ENCODE results near the gene RAB30.

RAB30 gene, protein sequence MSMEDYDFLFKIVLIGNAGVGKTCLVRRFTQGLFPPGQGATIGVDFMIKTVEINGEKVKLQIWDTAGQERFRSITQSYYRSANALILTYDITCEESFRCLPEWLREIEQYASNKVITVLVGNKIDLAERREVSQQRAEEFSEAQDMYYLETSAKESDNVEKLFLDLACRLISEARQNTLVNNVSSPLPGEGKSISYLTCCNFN

DNA sequence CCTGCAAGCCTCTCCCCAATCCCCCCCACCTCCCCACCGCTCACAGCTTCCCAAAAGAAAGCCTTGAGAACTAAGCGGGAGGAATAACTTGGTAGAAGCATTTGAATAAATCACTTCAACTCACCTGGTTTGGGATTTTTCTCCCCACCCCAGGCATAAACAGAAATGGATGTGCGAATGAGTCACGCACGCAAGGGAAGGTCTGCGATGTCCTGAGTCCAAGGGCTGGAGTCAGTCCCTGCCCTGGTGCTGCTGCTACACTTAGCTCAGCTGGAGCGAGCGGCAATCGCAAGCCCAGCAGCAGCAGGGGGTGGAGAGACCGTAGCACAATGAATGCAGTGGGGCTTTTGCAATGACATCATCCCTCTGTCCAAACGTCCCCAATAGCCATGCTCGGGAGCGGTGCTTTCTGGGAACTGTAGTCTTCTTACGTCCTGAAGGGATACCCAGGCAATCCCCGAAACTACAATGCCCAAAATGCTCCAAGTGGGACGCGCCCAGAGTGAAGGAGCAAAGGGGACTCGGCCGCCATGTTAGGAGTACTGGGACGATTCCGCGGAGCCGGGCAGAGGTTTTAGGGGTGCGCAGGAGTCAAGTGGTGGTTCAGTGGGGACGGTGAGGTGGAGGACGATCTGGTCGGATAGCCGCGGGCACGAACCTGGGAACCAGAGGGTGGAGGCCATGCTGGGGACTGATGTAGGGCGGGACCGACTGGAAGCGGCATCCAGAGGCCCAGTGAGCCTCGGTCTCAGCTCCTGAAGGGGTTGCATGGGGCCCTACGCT, at the start of gene RAB30:
TSS of gene RAB30 (minus strand) at position 331 of the 783 bp plus-strand sequence. CDS start 74,581 bp downstream, outside the sequence.
- DNase-seq (ENCODE audit: low read depth), result peak; percentile 99

DNA sequence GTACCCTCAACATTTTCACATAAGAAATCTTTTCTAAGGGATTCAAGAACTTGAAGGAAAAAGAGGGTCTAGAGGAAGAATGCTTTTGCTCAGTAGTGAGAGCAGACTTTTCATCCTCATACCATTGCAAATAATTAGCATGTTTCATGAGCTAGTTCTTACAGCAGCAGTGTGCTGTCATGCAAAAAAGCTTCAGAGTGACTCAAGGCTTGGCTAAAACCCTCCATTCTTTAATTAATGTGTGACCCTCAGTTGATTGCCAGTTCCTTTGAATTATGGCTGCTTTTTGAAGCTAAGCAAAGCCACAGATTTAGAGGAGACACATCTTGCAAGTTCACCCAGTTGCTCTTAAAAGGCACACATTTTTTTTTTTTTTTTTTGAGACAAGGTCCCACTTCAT, 48.6 kb upstream of the RAB30 start:
- DNase-seq (ENCODE audit: low read depth), result no peak

DNA sequence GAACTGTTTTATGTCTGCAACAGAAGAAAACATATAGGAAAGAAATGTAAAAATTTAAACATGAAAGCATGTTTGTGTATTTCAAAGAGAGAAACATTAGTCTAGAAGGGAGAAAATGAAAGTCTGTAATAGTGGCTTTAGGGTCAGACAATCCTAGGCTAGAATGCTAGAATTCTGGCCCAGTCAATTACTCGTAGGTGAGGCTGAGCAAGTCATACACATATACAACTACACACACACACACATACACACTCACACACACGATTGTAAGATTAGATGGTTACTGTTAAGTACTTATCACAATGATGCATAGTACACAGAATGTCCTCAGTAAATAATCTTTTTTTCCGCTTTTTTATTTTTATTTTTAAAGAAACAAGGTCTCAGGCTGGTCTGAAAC, 47.5 kb upstream of the RAB30 start:
- DNase-seq (ENCODE audit: low read depth), result no peak

DNA sequence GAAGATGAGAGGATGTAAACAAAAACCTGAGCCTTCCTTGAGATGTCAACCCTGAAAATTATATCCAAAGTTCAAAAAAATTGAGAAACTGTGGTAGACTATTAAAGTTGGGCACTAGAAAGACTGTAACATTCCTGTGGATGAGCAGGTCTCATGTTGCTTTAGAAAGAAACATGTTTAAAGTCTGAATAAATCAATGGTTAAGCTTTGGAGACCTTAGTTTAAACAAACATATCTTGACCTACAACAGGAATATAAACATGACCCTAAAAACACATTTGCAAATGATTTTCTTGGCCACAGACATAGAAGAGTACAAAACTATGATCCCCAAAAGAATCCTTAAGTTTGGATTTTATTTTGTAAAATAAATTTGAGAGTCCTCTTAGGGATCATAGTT, 47.1 kb upstream of the RAB30 start:
- DNase-seq (ENCODE audit: low read depth), result no peak

DNA sequence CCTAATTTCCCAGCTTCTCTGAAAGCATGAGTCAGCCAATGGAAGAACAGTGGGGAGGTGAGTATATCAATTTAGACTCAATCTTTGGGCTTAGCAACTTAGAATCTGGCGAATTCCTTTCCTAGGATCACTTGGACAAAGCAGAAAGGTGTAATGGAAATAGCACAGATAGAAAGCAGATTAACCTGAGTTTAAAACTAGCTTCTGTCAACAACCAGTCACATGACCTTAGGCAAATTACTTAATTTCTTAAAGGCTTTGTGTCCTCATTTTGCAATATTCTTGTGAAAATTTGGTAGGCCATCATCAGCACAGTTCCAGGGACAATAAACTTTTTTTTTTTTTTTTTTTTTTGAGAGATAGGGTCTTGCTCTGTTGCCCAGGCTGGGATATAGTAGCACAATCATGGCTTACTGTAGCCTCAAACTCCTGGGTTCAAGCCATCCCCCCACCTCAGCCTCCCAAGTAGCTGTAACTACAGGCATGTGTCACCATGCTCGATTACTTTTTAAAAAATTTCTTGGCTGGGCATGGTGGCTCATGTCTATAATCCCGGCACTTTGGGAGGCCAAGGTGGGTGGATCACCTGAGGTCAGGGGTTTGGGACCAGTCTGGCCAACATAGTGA, 44.4 kb upstream of the RAB30 start:
- DNase-seq (ENCODE audit: low read depth), result no peak

DNA sequence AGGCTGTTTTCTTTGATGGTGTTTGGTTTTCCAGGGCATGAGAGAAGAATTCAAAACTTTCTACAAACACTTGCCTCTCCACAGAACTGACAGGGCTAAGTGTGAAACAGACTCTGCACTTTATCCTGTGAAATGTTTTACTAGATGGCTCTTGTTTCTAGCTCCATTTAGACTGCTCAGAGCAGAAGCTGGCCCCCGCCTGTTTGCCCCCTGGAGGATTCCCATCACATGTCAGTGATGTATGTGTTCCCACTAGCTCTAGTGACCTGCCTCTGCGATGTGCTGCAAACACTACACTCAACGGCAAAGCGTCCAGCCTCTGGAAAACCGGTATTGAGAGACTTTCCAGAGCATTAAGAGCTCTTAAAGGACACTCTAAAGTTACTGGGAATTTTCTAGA, 43.9 kb upstream of the RAB30 start:
- DNase-seq (ENCODE audit: low read depth), result no peak

DNA sequence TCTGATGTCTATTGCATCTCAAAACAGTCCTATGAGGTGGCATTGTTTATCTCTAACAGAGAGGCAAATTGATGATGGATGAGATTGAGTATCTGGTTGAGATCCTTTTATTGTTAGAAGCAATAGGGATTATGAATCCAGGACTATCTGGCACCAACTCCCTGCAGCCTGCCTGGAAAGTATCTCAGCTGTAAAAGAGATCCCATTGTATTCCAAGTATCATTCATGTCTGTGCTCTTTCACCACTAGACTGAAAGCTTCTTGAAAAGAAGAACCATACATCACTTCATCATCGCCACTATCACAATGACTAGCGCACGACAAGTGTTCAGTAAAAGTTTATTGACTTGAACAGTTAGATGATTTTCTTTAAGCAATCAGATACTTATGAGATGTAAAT, 43.3 kb upstream of the RAB30 start:
- DNase-seq (ENCODE audit: low read depth), result no peak

DNA sequence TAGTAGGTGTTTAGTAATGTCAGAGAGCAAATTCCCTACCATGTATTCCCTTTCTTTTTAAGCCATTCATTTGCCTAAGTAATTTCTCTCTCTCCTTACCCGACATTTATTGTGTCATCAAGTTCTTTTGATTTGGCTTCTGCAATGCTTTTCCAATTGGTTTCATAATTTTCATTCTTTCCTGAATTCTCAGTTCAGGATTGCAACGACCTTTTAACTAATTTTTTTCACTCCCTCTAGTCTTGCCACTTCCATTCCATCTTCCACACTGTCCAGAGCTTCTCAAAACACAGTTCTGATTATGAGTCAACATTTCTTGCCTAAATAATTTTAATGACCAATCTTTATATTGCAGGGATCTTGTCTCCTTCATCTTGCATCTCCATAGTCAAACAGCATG, 41.2 kb upstream of the RAB30 start:
- DNase-seq (ENCODE audit: low read depth), result no peak

DNA sequence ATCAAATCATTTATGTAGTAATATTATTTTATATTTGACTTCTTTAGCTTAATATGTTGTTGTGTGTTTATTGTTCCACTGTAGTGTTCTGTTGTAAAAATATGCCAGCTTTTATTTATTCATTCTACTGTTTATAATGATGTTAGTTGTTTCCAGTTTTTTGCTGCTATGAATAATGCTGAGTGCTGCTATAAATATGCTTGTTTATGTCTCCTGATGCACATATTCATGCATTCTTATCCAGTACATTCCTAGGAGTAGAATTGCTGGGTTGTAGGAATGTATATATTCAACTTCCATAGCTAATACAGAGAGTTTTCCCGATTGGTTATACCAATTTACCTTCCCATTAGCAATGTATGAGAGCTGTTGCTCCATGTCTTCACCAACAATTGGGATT, 33.5 kb upstream of the RAB30 start:
- DNase-seq (ENCODE audit: low read depth), result no peak

DNA sequence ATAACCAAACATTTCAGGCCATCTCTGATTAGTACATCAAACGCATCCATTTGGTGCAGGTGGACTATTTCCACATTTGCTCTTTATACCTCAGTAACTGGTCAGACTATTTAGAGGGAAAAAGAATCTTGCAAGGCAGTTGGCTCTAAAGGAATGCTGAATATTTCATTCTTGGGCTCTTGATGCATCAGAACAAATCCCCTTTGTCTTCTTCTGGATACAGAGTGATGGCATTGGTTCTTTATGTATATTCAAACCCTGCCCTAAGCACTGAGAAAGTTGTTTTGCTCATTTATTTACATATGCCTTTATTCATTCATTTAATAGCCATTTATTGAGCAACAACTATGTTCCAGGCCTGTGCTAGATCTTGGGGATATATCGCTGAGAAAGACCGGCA, 31.1 kb upstream of the RAB30 start:
- DNase-seq (ENCODE audit: low read depth), result no peak

DNA sequence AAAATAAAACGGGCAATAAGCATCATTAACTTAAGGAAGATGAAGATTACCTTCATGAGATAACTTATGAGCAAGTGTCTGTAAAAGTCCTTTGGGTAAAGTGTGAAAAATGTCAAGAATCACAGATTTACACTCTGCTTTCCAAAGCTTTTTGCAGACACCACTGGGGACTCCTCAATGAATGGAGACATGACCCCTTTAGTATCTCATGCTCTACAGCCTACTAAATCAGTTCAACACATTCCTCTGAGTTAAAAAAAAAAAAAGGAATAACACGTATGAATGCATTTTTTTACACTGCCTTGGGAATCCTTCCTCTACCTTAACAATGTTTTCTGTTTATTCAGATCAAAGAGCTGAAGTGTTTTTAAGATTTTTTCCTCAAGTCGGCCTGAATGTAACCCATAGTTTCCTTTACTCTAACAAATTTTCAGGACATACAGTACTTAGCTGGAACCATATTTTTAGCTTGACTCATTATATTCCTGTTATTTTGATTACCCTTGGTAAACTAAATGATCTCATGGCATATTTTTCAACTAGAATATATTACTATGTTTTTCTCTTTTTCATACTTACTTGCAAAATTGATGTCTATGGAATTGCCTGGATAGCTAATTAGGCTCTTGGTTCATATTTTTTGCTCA, 25.9 kb upstream of the RAB30 start:
- DNase-seq (ENCODE audit: low read depth), result no peak

DNA sequence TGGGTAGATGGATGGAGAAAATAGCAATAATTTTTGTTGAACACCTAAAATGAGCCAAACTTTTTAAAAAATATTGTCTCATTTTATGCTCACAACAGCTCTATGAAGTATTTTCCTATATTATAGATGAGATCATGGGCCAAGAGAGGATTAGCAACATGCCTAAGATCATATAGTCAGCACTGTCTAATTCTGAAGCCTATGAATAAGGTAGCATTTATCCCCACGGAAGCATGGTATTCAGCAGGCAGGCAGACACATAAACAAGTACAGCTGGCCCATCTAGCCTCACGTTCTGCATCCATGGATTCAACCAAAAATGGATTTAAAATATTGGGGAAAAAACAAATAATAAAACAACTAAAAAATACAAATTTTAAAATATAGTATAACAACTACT, 21.9 kb upstream of the RAB30 start:
- no peak for DNase-seq (ENCODE audit: low read depth)

DNA sequence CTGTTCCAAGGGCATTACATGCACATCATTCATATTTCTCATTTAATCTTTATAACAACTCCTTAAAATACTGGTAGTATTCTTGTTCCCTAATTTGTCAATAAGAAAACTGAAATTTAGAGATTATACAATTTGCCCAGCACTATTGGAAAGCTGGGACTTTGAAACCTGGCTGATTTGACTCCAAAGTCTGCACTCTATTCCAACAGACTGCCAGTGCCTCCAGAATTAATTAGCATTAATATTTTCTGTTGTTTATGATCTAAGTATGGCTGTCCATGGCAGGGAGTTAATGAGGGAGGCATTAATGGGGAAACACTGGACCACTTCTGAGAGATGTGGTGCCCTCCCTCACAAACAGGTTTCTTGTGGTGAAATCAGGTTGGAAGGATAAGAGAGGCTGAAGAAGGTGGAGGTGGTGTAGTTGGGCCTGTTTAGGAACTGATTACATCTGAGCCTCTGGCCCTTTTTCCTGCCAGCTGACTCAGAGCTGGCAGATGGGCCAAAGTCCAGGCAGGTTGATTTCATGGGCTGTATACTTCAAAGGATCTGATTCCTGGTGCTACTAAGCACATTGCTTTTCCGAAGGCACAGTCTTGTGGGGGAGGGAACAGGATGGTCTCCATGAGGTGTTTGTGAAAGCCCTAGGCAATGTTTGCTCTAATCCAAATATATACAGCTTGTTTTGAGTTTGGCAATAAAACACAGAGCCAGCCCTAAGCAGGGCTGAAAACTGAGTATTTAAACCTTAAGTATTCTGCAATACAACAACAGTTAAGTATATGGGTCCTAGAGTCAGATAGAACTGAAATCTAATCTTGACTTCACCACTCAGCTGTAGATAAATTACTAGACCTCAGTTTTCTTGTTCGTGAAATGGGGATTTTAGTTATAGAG, 21.0 kb upstream of the RAB30 start:
- no peak for DNase-seq (ENCODE audit: low read depth)

DNA sequence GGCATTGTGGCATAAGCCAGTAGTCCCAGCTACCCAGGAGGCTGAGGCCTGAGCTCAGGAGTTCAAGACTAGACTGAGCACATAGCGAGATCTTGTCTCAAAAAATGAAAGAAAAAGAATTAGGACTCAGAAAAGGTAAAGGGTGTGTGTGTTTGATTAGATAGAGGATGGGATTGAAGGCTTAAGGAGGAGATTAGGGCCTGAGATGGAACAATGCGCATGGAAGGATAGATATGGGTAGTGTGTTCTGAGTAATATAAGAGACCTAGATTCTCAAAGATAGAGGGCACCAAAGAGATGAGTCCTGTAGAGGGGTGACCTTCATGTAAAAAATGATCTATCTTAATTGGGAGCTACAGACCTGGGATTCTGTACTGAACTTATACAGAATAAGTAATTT, 17.3 kb upstream of the RAB30 start:
- no peak for DNase-seq (ENCODE audit: low read depth)

DNA sequence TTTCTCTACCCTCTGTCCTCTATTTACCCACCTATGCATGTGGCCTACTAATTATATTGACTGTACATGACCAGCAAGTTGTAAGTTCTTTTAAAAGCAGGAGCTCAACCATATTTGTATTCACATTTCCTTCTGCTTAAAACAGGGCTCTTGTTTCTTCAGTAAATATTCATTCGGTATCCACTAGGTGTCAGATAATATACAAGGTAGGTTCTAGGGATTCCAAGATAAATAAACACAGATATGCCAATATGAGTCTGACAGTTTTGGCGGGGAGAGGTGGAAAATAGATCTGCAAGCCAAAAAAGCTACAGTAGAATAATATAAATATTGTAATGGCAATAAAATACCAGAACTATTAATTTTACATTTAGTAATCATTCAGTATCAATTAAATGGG, 15.3 kb upstream of the RAB30 start:
- DNase-seq (ENCODE audit: low read depth), result no peak

DNA sequence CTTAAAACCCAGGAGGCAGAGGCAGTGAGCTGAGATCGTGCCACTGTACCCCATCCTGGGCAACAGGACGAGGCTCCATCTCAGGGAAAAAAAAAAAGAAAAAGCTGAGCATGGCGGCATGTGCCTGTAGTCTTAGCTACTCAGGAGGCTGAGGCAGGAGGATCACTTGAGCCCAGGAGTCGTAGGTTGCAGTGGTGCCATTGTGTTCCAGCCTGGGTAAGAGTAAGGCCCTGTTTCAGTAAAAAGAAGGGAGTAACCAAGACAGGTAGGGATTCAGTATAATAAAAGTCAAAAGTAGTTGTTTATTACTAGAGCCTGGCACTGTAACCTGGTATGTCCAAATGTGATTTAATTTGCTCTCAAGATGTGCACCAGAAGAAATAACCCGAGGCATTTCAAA, 8.1 kb upstream of the RAB30 start:
- no peak for DNase-seq (ENCODE audit: low read depth)

DNA sequence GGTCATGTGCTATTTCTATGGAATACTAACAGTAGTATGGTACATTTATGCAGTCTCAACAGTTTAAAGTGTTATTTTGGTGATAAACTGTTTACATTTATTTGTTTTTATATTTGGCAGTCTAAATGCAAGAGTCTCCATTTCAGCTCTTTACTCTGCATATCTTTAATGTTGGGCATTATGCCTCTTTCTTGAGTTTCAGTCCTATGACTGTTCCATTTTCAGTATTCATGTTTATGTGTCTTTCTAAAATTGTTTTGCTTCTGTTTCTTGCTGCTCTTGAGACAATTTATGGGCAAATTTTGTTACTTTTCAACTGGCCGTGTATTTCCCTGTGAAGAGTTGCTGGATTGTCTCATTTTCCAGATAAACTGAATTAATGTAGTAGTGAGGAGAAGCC, 6.6 kb upstream of the RAB30 start:
- no peak for DNase-seq (ENCODE audit: low read depth)

DNA sequence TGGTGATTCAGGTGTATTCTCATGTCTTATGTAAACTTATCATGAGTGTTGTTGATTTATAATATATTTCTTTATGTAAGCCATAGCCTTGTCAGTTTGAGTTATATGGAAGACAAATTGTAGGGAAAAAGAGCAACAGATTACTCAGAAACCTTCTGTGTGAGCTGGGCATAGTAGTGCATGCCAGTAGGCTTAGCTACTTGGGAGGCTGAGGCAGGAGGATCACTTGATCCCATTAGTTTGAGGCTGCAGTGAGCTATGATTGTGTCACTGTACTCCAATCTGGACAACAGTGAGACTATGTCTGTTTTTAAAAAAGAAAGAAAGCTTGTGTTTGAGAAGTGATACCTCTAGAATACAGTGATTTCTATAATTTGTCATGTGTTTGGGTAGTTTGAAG, 2.2 kb upstream of the RAB30 start:
- no peak for DNase-seq (ENCODE audit: low read depth)

DNA sequence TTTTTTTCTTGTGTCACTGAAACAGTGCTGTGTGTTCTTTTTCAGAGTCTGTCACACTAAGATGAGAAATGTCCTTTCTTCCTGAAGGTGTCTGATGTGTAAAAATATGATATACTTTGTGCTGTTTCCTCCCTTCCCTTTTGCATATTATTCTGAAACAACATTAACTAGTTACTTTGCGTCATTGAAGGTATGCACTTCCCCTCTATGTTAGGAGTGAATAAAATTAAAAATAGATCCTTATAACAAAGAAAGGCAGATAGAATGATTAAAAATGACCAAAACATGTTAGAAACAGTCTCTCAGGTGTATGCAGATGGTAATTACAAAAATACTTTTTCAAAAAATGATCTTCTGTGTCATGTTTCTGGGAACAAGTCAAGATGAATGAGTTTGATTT, 1.6 kb upstream of the RAB30 start:
- no peak for DNase-seq (ENCODE audit: low read depth)

DNA sequence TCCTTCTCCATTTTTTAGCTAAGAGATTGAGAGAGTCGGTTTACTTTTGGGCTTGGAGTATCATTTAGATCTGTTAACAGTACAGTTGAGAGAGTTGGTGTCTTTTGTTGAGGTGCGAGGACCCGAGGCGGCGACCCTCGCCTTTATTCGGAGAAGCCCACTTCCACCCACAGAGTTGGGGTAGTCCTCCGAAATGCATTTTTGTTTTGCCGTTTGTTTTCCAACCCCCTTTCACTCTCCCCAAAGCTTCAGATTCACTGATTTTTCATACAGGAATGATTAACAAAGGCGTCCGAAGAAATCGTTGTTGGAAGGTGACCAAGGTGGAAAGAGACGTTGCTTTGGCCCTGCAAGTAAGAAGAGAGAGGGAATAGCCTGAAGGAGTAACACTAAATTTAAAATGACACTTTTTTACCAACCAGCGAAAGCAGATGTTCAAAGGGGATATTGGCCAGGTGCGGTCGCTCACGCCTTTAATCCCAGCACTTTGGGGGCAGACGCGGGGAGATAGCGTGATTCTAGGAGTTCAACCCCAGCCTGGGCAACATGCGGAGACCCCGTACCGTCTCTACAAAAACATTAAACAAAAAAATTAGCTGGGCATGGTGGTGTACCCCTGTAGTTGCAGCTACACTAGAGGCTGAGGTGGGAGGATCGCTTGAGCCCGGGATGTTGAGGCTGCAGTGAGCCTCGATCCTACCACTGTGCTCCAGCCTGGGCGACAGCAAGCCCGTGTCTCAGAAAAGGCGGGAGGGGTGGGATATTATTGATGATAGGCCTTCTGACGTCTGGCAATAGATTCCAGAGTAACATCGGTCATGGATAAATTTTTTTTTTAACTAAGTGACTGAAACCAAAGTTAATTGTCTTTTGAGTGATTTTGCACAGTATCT, 899 bp upstream of the RAB30 start:
- DNase-seq (ENCODE audit: low read depth), result no peak
